ENCODE results near the gene DRAP1. TPM values are rescaled to one million over a fixed set of nuclear protein-coding genes. Genes with fewer than 3 reads are reported as not detected.

The DRAP1 gene
- total and polyA plus RNA-seq, 9 of the 15 experiments (the other 6 are each of a cell fraction or from before 2014, with no cell fraction given): 9.6 to 200 (median 92.9) TPM

DNA sequence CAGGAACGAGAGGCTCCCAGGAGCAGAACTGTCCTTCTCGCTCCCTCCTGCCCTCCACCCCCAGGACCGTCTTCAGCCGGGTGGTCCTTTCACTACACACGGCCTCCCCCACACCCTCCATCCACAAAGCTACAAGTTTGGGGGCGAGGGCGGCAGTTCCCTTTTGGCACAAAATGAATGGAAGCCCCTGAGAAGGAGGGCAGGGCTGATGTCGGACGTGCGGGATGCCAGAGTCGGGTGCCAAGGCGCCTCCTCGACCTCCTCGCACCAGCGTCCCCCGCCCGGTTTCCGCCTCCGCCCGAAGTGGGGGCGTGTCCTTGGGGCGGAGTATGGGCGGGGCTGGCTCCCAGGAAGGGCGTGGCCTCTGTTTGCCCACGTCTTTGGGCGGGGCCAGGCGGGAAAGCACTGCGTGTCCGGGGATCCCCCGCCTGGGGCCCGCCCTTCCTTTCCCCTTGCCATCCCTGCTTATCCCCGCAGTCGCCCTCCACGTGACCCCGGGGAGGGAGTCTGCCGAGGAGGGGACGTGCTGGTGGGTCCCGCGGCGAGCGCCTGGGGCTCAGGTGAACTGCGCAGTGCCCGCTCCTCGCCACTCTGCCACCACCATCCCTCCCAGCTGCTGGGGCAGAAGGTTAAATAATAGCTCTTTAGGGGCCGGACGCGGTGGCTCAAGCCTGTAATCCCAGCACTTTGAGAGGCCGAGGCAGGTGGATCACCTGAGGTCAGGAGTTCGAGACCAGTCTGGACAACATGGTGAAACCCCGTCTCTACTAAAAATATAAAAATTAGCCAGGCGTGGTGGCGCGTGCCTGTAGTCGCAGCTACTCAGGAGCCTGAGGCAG, 45.7 kb upstream of the DRAP1 start (continued):
- TF ChIP-seq, protein P1, sequence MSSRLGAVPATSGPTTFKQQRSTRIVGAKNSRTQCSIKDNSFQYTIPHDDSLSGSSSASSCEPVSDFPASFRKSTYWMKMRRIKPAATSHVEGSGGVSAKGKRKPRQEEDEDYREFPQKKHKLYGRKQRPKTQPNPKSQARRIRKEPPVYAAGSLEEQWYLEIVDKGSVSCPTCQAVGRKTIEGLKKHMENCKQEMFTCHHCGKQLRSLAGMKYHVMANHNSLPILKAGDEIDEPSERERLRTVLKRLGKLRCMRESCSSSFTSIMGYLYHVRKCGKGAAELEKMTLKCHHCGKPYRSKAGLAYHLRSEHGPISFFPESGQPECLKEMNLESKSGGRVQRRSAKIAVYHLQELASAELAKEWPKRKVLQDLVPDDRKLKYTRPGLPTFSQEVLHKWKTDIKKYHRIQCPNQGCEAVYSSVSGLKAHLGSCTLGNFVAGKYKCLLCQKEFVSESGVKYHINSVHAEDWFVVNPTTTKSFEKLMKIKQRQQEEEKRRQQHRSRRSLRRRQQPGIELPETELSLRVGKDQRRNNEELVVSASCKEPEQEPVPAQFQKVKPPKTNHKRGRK (tag; IDR thresholded peaks at IDR 0.05): no peak
- TF ChIP-seq L3MBTL2 (IDR thresholded peaks at IDR 0.05) (peak; percentile 74), DMBX1 (CRISPR knock-in tag; IDR thresholded peaks at IDR 0.05; ENCODE audit: borderline replicate concordance) (no peak), GATA2 (CRISPR knock-in tag; IDR thresholded peaks at IDR 0.05) (no peak), NRF1 (conservative IDR thresholded peaks at IDR 0.05 in 1 of 2, IDR thresholded peaks at IDR 0.05 in 1 of 2) (peak; percentile 71 to 76), HDAC1 (IDR thresholded peaks at IDR 0.05) (peak in 1 of 2 experiments; percentile 61; a peak in 2 of 4 replicates), ZNF584 (CRISPR knock-in tag; IDR thresholded peaks at IDR 0.05; ENCODE audit: low read depth) (no peak), NBN (IDR thresholded peaks at IDR 0.05; ENCODE audit: low read depth) (no peak), CCNT2 (IDR thresholded peaks at IDR 0.05; ENCODE audit: borderline replicate concordance, extremely low read depth, insufficient read length, low read depth, low read length) (peak; percentile 75), ETV5 (CRISPR knock-in tag; IDR thresholded peaks at IDR 0.05; ENCODE audit: low read depth) (no peak; the same call in 1 of the 2 replicates), ZNF263 (CRISPR knock-in tag; IDR thresholded peaks at IDR 0.05; ENCODE audit: borderline replicate concordance) (0 out of 2 replicates have a peak, but pooled peaks have one; percentile 16), XRCC3 (IDR thresholded peaks at IDR 0.05) (no peak)
- TF ChIP-seq, protein P2, sequence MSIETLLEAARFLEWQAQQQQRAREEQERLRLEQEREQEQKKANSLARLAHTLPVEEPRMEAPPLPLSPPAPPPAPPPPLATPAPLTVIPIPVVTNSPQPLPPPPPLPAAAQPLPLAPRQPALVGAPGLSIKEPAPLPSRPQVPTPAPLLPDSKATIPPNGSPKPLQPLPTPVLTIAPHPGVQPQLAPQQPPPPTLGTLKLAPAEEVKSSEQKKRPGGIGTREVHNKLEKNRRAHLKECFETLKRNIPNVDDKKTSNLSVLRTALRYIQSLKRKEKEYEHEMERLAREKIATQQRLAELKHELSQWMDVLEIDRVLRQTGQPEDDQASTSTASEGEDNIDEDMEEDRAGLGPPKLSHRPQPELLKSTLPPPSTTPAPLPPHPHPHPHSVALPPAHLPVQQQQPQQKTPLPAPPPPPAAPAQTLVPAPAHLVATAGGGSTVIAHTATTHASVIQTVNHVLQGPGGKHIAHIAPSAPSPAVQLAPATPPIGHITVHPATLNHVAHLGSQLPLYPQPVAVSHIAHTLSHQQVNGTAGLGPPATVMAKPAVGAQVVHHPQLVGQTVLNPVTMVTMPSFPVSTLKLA (conservative IDR thresholded peaks at IDR 0.05): peak; percentile 87 to 91
- TF ChIP-seq, protein P3, sequence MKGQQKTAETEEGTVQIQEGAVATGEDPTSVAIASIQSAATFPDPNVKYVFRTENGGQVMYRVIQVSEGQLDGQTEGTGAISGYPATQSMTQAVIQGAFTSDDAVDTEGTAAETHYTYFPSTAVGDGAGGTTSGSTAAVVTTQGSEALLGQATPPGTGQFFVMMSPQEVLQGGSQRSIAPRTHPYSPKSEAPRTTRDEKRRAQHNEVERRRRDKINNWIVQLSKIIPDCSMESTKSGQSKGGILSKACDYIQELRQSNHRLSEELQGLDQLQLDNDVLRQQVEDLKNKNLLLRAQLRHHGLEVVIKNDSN (CRISPR knock-in tag; IDR thresholded peaks at IDR 0.05): peak; percentile 93
- TF ChIP-seq, protein P4, sequence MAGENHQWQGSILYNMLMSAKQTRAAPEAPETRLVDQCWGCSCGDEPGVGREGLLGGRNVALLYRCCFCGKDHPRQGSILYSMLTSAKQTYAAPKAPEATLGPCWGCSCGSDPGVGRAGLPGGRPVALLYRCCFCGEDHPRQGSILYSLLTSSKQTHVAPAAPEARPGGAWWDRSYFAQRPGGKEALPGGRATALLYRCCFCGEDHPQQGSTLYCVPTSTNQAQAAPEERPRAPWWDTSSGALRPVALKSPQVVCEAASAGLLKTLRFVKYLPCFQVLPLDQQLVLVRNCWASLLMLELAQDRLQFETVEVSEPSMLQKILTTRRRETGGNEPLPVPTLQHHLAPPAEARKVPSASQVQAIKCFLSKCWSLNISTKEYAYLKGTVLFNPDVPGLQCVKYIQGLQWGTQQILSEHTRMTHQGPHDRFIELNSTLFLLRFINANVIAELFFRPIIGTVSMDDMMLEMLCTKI (IDR thresholded peaks at IDR 0.05; ENCODE audit: partially characterized antibody): no peak
- TF ChIP-seq, protein P5, sequence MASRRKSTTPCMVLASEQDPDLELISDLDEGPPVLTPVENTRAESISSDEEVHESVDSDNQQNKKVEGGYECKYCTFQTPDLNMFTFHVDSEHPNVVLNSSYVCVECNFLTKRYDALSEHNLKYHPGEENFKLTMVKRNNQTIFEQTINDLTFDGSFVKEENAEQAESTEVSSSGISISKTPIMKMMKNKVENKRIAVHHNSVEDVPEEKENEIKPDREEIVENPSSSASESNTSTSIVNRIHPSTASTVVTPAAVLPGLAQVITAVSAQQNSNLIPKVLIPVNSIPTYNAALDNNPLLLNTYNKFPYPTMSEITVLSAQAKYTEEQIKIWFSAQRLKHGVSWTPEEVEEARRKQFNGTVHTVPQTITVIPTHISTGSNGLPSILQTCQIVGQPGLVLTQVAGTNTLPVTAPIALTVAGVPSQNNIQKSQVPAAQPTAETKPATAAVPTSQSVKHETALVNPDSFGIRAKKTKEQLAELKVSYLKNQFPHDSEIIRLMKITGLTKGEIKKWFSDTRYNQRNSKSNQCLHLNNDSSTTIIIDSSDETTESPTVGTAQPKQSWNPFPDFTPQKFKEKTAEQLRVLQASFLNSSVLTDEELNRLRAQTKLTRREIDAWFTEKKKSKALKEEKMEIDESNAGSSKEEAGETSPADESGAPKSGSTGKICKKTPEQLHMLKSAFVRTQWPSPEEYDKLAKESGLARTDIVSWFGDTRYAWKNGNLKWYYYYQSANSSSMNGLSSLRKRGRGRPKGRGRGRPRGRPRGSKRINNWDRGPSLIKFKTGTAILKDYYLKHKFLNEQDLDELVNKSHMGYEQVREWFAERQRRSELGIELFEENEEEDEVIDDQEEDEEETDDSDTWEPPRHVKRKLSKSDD (conservative IDR thresholded peaks at IDR 0.05; ENCODE audit: low read length): no peak
- TF ChIP-seq, protein P6, sequence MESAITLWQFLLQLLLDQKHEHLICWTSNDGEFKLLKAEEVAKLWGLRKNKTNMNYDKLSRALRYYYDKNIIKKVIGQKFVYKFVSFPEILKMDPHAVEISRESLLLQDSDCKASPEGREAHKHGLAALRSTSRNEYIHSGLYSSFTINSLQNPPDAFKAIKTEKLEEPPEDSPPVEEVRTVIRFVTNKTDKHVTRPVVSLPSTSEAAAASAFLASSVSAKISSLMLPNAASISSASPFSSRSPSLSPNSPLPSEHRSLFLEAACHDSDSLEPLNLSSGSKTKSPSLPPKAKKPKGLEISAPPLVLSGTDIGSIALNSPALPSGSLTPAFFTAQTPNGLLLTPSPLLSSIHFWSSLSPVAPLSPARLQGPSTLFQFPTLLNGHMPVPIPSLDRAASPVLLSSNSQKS (CRISPR knock-in tag; IDR thresholded peaks at IDR 0.05): no peak
